NCI-H510A (cell line): Measurements from ENCODE around the gene B3GNT7.
"Not testable (repeated sequence)": the region's sequence is repeated elsewhere in the genome, so short reads cannot be mapped to it uniquely, and the experiment has no call there.

ENCODE experiments used
- DNase-seq: peaks from one replicate; lab custom pipeline; 2025; lab: John Stamatoyannopoulos, UW

The B3GNT7 gene

DNA sequence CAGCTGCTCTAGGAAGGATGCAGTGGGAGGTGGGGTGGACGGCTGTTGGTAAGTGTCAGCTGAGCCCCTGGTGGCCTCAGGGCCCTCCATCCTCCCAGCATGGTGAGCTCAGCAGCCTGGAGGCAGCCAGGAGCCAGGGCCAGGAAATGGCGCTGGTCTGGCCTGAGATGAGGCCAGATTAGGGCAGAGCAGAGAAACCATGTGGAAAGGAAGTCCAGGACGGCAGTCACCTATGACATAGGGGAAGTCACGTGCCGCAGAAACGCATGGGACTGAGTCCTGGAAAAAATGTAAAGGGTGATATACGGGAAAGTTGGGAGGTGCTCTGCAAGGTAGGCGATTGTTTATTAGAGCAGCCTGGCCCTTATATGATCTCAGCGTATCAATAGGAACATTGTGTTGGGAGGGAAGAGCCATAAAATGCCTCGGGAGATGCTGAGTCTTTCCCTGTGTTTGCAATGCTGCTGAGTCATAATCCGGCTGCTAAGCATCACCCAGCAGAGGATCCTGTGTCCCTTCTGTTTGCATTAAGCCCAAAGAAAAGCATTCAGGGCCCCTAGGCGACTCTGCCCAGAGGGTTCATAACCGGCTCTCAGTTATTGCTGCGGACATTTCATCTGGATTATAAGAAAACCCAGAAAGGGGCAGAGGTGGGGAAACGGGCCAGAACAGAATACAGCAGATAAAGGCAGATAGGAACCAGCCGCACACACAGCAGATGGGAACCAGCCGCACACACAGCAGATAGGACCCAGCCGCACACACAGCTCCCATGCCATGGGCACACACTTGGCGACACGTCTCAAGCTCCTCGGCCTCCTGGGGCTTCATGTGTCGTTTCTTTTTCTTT, 30.3 kb upstream of the B3GNT7 start:
- peak; percentile 76 for DNase-seq

DNA sequence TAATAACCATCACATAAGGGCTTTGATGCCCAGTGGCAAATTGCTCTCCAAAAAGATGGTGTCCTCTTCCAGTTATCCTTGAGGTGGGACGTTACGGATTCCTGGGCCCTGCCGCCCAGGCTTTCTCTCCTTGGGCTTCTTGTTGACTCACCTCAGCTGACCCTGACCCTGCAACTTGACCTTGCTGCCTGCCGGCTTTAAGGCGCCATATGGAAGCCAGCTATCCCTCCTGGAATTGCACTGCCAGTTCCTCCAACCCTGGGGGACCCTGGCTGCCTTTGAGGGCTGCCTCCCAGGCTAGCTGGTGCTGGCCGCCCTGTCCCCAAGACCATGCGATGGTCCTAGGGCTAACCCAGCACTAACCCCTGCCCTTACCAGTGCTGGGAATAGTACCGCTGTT, 28.3 kb upstream of the B3GNT7 start:
- DNase-seq, result no peak

DNA sequence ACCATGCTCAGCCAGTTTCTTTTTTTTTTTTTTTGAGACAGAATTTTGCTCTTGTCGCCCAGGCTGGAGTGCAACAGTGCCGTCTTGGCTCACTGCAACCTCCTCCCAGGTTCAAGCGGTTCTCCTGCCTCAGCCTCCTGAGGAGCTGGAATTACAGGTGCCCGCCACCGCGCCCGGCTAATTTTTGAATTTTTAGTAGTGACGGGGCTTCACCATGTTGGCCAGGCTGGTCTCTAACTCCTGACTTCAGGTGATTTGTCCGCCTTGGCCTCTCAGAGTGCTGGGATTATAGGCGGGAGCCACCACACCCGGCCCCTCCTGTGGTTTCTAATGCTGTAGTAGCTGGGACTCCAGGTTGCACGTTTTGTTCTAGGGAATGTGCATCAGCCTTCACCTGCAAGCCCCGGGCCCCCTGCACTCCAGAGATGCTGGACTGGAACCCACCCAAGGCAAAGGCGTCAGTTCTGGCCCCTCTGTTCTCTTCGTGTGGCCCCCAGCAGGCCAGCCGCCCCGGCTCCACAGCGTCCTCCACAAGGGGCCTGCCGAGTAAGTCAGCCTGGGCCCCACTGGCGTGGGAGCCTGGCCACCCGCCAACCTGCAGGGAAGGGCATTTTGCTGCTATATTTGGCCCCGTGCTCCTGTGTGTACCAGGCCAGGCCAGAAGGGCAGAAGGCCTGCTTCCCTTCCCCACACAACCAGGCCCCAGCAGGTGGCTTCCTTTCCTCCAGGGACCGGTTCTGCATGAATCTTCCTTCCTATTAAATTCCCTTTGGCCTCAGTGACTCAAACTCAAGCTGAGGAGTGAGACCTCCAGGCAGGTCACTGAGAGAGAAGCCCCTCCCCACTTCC, 25.7 kb upstream of the B3GNT7 start:
- no peak for DNase-seq

DNA sequence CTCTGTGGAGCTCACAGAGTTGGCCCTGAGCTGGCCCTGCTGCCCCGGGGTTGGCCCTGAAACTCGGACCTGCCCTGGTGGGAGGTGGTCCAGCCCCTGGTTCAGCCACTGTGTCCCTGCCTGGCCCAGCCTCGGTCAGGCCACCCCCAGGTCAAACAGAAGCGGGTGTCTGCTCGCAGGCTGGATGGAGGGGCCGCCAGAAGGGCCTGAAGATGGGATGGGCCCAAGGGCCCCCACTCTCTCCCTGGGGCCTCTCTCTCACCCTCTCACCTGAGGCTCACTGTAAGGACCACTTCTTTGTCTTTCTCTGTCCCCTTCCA, 25.1 kb upstream of the B3GNT7 start:
- DNase-seq, result no peak

DNA sequence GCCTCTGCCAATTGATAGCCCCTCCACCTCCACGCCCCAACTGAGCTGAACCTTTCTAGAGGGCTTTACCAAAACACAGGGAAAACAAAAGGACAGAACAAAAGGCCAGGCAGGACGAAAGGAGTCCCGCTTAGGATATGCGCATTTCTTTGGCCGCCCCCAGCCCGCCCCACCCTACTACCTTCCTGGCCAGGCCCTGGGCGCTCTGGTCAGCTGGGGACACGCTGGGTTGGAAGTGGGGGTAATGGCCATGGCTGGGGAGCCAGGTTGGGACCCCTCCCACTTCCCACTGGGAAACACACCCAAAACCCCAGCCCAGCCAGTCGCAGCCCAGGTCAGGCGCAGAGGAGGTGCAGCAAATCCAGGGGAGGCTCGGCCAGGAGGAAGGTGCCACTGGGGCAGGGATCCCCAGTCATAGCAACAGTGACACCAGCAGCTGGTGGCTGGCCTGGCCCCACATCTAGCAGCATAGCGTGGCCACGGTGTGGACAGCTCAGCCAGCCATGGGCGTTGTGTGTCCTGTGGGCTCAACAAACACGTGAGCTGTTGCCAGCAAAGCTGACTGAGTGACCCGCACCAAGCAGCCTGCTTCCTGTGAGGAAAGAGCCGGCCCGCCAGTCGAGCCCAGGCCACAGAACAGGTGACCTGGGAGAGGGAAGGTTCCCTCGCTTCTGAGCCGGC, 24.6 kb upstream of the B3GNT7 start:
- DNase-seq, result no peak

DNA sequence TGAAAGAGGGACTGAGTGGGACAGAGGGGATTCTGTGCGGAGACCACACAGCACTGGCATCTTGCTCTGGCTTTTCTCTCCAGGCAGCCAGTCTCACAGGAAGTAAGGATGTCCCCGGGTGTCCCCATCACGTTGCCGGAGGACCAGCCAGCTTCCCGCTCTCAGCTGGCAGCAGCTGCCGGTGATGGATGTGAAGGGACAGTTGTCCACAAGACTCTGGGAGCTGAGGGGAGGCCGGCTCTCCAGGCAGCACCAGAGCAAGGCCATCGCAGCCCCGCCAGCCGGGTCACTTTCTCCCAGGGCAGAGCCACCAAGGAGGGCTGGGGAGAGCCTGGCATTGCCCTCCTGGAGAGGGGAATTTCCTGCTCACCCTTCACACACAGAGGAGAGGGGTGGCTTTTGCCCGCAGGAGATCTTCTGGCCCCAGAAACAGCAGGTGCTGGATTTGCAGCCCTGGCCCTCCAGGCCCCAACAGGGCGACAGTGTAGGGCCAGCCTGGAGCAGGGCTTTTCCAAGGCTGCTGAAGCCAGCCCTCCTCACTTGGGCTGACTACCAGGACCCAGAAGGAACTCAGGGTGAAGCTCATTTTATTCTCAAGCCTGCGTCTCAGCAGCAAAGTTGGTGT, 24.0 kb upstream of the B3GNT7 start:
- no peak for DNase-seq

DNA sequence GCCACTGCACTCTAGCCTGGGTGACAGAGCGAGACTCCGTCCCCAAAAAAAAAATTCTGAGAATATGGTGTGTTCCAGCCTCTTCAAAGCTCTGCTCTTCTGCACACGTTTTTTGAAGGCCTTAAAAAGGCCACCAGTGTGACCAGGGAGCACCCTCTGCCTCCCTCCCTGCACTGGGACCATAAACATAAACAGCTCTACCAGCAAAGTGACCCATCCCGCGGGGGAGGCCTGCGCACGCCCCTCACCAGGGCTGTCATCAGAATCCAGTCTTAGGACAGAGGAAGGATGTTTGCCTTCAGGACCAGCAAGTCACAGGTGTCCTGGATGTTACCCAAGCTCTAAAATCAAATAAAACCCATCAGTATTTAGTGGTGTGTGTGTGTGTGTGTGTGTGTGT, 23.2 kb upstream of the B3GNT7 start:
- no peak for DNase-seq

DNA sequence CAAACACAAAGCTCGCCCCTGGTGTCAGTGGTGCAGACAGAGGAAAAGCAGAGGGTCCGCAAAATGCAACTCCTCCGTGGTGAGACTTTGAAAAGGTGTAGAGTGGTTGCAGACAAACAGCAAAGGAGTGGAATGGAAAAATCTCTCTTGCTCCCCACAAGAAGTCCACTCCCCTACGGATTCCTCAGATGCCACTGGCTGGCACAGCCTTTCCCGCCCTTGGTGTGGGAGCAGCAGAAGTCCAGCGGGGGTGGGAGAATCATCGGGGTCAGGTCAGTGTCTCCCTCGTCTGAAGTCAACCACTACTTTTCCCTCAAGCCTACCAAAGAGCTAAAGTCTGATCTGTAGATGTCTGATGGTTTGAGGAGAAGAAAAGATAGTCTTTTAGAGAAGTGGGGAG, 22.3 kb upstream of the B3GNT7 start:
- no peak for DNase-seq

DNA sequence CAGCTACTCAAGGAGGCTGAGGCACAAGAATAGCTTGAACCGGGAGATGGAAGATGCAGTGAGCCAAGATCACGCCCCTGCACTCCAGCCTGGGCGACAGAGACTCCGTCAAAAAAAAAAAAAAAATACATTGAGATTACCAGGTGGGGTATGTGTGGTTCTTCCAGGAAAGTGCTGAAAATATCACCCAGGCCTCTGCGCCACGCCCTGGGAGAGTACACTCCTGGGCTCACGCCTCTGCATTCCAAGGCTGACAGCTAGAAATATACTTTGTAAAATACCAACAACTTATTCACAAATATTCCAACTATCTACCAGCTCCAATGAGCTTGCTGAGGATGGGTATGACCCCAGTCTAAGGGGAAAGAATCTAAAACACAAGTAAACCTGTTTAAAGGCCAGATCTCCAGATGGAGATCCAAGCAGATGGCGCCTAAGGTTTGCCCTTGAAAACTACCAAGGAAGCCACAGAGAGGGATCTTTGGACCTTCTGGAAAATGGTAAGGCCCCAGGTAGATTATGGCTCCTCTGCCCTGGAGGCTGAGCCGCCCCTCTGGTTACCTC, 21.6 kb upstream of the B3GNT7 start:
- DNase-seq, result no peak

DNA sequence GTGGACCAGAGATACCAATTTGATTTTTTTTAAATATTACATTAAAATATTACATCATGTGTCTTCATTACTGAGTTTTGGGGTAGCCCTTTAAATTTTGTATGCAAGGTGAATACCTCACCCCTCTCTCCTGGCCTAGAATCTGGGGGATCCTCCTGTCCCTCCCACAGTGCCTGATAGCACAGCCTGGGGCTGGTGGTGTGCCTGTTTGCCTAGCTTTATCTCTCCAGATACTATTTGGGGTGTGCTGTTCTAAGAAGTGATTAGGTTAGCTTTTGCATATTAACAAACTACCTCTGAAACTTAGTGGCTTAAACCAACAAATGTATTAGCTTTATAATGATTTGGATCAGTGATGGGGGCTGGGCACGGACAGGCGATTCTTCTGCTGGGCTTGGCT, 20.7 kb upstream of the B3GNT7 start:
- DNase-seq, result no peak

DNA sequence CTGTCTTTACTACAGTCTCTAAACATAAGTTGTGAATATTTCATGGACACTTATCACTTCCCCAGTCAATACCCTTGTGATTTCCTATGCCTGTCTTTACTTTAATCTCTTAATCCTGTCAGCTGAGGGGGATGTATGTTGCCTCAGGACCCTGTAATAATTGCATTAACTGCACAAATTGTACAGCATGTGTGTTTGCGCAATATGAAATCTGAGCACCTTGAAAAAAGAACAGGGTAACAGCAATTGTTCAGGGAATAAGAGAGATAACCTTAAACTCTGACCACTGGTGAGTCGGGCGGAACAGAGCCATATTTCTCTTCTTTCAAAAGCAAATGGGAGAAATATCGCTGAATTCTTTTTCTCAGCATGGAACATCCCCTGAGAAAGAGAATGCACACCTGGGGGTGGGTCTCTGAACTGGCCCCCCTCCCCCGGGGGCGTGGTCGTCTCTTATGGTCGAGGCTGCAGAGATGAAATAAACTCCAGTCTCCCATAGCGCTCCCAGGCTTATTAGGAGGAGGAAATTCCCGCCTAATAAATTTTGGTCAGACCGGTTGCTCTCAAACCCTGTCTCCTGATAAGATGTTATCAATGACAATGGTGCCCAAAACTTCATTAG, 19.4 kb upstream of the B3GNT7 start:
- not testable (repeated sequence) for DNase-seq

DNA sequence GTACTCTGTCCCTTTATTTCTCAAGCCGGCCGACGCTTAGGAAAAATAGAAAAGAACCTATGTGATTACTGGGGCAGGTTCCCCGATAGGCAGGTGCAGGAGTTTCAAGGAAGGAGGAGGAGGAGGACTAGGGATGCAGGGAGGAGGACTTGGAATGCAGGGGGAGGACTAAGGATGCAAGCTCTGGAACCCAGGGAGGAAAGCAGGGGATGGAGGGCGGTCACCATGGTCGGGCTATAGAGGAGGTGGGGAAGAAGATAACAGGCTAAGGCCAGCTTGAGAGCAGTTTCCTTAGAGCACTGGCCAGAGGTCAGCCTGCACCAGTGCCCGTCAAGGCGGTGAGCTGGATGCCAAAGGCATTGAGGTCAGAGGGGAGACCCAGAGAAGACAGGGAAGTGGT, 18.7 kb upstream of the B3GNT7 start:
- DNase-seq, result no peak

DNA sequence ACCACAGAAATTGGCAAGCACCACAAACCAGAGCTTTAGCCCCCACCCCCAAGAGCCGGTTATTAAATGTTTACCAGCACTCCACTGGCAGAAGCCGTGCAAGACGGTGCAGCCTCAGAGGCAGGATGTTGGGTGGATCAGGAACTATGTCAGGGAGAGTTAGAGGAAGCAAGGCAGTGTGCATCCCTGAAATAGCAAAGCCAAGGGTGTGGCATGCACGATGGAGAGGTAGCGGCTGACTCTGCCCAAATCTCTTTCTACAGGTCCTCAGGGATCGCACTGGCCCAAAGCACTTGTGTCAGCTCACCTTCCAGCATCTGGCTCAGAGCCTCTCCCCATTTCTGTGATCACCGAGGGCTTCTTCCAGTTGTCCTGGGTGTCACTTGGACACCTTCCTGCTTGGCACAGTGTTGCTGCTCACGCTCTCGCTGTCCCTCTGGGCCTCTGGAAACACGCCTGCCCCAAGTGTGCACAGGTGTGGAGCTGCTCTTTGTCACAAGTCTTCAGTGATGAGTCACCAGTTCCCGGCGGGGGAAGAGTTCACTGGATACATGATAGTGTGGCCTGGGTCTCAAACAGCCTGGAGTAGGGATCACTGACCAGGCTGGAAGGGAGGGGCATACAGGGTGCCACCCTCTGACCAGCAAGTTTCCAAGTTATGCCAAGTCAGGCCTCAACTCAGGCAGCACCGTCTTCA, 17.3 kb upstream of the B3GNT7 start:
- peak; percentile 47 for DNase-seq

DNA sequence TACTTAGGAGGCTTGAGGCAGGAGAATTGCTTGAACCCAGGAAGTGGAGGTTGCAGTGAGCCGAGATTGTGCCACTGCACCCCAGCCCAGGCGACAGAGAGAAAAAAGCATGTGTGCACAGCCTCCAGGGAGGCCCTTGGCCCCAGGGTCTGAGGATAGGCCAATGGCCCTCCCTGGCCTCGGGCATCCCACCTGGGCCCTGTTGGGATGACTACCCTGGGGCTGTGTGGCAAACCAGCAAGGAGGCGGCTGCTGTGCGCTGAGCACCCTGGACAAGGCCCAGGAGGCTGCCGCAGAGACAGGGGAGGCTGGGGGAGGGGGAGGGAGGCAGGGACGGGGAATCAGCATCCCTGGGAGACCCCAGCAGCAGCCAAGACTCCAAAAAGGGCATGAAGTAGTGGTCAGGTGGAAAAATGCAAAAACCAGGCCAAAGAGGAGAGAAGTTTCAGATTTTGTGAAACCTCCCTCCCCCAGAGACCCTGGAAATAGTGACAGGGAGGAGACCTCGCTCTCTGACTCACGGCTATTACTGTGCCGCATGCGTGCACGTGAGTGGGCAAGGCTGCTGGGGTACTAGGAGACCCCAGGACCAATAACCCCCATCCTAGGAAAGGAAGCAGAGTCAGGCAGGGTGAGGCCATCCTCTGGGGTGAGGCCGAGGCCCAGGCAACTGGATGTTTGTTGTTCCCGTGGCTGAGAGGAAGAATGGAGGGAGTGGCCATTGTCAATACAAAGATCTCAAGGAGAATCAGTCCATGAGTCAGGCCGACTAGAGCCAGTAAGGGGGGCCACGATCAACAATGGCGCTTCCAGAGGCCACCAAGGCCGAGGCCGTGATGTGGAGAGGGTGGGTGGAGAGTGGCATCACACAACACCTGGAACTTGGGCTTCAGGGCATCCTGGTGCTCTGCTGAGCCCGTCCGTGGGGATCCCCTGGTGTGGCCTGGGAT, 16.0 kb upstream of the B3GNT7 start:
- no peak for DNase-seq

DNA sequence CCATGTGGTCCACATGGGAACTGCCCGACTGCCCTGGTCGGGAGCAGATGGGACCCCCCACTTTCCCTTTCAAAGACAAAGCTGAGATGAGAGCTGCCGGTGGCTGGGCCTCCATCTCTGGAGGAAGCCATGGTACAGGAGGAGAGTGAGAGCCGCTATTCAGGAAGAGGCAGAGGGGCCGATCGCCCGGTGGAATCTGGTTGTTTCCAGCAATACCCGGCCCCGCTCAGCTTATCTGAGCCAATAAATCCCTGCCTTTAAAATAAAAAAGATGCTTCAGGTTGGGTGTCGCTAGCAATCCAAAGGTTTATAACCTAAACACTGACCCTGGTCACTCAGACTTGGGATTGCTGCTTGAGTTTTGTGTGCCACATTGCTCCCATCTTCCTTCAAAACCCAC, 15.2 kb upstream of the B3GNT7 start:
- DNase-seq, result no peak

DNA sequence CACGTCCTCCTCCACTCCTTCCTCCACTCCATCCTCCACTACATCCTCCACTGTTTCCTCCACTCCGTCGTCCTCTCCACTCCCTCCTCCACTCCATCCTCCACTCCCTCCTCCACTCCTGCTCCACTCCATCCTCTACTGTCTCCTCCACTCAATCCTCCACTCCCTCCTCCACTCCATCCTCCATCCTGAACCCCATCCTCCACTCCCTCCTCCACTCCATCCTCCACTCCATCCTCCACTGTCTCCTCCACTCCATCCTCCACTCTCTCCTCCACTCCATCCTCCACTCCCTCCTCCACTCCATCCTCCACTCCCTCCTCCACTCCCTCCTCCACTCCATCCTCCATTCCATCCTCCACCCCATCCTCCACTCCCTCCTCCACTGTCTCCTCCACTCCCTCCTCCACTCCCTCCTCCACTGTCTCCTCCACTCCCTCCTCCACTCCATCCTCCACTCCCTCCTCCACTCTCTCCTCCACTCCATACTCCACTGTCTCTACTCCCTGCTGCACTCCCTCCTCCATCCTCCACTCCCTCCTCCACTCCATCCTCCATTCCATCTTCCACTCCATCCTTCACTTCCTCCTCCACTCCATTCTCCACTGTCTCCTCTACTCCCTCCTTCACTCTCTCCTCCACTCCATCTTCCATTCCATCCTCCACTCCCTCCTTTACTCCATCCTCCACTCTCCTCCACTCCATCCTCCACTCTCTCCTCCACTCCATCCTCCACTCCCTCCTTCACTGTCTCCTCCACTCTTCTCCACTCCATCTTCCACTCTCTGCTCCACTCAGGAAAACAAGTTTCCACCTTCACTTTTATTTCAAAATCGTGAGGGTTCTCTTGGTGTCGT, 14.3 kb upstream of the B3GNT7 start:
- DNase-seq, result no peak

DNA sequence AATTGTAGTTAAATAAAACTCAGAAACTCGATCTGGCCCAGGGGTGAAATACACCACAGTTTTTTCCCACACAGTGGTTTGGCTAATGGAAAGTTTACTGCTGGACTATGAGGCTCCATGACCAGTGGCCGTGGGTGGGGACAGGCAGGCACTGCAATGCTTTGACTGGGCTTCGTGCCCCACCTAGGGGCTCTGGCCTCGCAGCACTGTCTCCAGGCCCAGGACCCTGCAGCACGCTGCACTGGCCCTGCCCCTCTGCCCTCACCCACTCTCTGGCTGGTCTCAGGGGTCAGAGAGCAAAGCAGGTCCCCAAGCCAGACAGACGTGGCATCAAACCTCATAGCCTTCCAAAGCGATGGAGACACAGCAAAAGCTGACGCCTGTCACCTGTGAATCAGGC, 13.4 kb upstream of the B3GNT7 start:
- DNase-seq, result no peak

DNA sequence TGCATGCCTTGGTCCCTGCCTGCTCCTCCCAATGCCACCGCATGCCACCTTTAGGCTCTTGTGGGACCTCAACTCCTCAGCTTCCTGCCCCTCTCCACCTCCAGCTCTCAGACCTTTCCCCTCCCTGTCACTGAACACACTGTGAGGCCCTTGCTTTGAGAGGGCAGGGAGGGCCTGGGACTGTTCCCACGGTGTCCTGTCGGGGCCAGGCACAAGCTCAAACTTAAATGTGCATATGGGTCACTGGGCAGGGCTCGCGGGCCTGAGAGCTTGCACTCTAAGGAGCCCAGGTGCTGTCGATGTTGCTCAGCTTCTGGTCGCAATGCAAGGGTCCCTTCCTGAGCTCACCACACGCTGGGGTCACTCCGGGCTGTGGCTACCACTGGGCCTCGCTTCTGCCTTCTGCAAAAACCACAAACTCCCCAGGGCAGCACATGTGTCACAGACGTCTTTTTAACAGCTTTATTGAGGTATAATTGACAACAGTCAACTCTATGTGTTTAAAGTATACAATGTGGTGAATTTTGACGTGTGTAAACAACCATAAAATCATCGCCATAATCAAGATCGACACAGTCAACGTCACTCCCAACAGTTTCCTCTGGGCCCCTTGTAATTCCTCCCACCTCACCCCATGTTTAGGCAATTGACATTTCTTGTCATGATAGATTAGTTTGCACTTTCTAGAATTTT, 11.9 kb upstream of the B3GNT7 start:
- no peak for DNase-seq
